Right forelimb (tissue), 1 donor: ENCODE measurements around the gene ZC3H12C.
"Not testable (repeated sequence)": the region's sequence is repeated elsewhere in the genome, so short reads cannot be mapped to it uniquely, and the experiment has no call there.

ENCODE experiments used
- DNase-seq: peaks from one replicate; pipeline ENCODE4 v3.0.0-alpha.2; 2018

Gene ZC3H12C

DNA sequence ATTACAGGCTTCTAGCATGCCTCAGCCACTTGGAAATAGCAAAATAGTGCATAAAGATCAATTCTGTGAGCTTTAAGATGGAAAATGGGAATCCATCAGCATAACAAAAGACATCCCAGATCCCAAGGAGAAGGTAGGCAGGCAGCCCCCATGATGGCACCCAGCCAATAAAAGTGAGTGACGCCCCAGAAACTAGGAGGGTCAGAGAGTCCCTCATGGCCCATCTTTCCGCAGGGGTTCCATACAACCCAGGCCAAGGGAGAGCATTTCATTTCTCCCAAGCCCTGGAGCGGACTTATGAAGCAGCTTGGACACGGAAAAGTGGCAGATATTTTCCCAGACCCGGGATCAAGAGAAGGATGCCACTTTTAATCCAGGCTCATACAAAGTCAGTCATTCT, 93.3 kb downstream of the ZC3H12C start:
- DNase-seq: no peak

DNA sequence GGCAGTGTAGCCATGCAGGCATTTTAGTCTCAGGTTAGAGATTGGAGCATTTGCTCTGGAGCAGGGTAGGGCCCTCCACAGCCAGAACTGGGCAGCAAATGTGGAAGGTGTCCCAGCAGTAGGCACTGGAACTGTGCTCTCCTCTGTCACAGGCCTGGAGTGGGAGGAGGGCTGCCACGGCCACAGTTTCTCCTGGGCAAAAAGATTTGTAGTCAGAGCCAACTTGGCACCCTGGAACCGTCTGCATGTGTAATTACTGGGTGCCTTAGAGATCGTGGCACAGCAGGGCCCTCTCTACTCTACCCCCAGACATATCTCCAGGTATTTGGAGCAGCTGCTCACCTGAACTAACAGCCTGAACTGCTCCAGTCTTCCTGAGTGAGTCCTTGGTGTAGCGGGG, 93.7 kb downstream of the ZC3H12C start:
- no peak for DNase-seq

DNA sequence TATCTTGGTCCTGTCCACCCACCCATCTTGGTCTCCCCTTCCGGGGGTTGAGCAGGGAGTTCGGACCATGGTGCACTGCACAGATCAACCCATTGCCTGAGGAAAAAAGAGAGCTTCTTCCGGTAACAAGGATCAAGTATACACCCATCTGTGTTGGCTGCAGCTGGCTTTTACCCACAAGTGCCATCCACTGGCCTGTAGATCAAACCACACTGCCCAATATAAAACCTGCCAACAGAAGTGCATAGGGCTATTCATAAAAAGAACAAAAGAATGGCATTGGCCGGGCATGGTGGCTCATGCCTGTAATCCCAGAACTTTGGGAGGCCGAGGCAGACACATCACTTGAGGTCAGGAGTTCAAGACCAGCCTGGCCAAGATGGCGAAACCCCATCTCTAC, 94.5 kb downstream of the ZC3H12C start:
- no peak for DNase-seq

- no peak for DNase-seq
These were observed 97.7 kb downstream of the ZC3H12C start for GRCh38 chr11:110190885-110191284.

- DNase-seq: not testable (repeated sequence)
These were observed 99.6 kb downstream of the ZC3H12C start for GRCh38 chr11:110192604-110193282.

- not testable (repeated sequence) for DNase-seq
These were observed 101.1 kb downstream of the ZC3H12C start for GRCh38 chr11:110194211-110194766.

DNA sequence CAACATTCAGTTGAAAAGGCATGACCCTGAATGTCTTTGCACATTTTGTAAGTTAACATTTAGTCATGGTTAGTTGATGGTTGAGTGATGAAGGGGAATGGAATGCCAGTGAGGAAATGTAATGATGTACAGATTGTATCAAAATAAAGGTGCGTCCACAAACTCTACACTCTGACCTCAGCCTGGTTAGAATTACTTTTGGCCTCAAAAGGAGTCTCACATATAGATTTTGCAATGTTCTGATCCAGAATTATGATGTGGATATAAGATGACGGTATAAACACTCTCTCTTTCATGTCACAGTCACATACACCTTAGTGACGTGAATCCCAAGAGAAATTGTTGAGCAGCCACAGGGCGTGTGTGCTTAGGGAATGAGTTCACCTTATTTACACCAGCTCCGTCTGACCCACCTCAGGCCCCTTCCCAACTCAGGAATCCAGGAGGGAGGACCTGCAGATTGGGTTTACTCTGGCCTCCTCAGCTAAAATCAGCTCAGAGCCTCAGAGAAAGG, 103.1 kb downstream of the ZC3H12C start:
- DNase-seq: no peak

- DNase-seq: no peak
These were observed 103.8 kb downstream of the ZC3H12C start for GRCh38 chr11:110196884-110197420.

- DNase-seq: no peak
These were observed 105.0 kb downstream of the ZC3H12C start for GRCh38 chr11:110198031-110198729.

DNA sequence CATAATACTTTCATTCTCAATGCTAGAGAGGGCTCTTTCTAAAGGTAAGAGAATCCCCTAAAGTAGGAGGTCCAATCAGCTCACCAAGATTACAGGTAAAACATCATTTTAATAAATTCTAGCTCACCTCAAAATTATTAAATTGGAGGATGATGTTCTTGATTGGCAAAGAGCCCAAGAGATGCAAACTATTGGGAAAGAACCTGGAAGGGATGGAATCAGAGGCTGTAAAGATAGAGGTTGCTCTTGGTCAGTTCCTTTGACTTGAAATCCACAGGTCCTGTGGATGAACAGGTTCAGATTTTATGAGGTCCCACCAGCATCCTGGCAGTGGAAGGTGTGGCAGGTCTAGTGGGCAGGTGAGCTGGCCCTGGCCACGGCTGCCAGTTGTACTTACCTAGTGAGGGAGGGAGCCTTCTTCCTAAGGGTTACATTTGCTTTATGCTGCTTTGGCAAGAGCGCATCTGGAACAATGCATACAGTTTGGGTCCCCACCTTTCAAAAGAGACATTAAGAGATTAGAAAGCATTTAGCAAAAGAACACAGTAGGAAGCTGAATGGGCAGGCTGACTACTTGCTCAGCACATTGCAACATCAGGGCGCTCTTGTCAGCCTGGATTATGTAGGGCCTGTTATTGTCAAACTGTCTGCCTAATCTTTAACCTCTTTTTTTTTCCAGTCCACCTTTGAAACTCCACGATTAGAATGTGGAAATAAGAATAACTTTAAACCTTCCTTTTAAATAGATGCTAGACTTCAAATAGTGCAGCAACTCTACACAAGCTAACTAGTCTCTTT, 106.2 kb downstream of the ZC3H12C start:
- DNase-seq: no peak

DNA sequence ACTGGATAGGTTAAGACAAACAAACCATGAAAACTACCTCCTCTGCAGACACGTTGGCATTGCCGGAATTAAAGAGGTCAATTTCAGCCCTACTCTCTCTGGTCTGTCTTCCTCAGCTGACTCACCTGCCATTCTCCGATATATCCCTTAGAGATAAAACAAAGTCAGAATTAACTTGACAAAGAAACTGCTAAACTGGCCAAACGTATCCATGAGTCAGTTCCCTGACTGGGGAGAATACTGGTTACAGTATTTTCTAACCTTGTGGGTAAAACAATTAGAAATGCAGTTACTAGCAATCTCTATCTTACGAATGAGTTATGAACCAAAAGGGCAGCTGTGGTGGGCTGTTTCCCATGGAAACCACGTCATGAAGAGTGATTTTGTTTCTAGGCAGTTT, 107.0 kb downstream of the ZC3H12C start:
- no peak for DNase-seq

- no peak for DNase-seq
These were observed 107.6 kb downstream of the ZC3H12C start for GRCh38 chr11:110200836-110201235.

GRCh38 chr11:110207123-110207522, 113.9 kb downstream of the ZC3H12C start:
- DNase-seq: no peak

DNA sequence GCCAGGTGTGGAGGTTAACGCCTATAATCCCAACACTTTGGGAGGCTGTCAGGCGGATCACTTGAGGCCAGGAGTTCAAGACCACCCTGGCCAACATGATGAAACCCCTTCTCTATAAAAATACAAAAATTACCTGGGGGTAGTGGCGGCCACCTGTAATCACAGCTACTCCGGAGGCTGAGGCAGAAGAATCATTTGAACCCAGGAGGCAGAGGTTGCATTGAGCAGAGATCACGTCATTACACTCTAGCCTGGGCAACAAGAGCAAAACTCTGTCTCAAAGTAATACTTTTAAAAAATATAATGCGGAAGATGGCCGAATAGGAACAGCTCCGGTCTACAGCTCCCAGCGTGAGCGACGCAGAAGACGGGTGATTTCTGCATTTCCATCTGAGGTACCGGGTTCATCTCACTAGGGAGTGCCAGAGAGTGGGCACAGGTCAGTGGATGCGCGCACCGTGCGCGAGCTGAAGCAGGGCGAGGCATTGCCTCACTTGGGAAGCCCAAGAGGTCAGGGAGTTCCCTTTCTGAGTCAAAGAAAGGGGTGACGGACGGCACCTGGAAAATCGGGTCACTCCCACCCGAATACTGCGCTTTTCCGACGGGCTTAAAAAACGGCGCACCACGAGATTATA, 115.6 kb downstream of the ZC3H12C start:
- not testable (repeated sequence) for DNase-seq

- not testable (repeated sequence) for DNase-seq
These were observed 116.1 kb downstream of the ZC3H12C start for GRCh38 chr11:110209313-110209694.

DNA sequence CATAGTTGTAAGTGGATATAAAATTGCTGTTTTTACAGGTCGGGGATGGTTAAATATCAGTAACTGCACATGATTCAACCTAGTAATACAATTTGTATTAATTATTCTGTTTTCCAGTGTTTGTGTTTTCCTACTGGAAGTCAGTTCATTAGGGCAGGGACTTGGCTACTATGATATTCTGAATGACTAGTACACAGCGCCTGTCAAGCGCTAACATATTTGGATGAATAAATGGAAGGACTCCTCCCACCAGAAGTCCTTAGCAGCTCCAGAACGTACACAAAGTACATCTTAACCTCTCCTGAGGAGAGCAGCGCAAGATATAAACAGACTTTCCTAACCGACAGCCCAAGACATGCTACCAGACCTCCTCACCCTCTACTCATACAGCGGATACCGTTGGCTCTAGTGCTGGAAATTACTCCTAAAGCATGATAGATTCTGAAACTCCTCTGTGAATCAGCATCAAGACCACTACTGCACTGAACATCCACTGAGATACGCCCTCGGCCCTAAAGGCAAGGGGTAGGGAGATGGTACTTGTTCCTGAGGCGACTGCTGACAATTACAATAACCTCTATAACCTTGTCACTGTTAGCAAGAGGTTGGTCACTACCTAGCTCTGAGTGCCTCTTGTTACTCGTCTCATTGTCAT, 124.2 kb downstream of the ZC3H12C start:
- no peak for DNase-seq

DNA sequence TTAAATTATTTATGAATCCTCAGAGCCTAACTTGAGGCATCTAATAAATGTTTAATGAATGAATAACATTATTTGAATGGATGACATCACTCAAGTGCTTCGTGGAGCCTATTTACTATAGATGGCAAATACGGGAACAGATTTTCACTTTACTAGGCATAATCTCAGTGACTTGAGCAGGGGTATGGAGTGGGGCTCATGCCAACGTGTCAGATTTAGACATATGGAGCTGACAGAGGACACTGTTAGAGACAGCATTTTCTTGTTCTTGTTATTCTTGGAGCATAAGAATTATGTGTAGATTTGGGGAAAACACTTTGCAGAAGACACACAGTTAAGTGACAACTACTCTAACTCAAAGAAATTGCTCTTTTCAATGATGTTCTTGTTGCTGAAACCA, 124.7 kb downstream of the ZC3H12C start:
- DNase-seq: no peak

DNA sequence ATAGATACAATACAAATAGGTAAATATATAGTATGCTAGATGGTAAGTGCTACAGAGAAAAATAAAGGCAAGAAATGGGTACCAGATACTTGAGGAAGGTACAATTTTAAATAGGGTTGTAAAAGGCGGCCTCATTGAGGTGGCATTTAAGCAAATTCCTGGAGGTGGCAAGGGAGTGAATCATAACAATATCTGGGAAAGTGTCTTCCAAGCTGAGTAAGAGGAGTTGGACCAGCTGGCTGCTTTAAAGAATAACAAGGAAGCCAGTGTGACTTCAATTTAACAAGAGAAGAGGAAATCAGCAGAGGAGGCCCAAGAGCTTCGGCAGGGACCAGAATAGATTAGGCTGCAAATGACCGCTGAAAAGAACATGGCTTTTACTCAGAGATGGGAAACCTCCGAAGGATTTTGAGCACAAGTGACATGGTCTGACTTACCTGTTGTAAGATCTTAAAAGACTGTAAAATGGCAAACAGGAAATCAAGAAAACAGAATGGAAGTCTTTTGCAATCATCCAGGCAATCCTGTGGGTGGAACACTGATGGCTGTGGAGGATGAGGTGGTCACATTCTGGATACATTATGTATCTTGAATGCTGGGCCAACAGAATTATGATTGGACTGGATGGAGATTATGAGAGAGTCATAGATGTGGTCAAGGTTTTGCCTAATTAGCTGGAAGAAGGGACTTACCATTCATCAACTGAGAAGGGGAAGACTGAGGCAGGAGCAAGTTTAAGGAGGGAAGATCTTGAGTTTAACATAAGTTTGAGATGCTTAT, 126.0 kb downstream of the ZC3H12C start:
- DNase-seq: no peak
